Common myeloid progenitor, CD34-positive (primary cell): Measurements from ENCODE around the gene CCN6.

Experiments
- CTCF ChIA-PET: fragments of 350-600 bp; sonication (Branson Sonifier 250); formaldehyde crosslinking; loops from one replicate; lab custom pipeline; 2021; ENCODE audit warnings: antibody characterized with exemption; lab: Charles Lee
- POLR2A ChIA-PET: fragments of 350-600 bp; sonication (Branson Sonifier 250); formaldehyde crosslinking; loops from one replicate; lab custom pipeline; 2021; ENCODE audit warnings: antibody characterized with exemption; lab: Charles Lee
- DNase-seq, 3 donors: peaks; one replicate each; pipeline versions ENCODE4 v3.0.0 to v3.0.0-alpha.2; 2013
- H3K27ac ChIP-seq, 2 experiments: 1 replicate in 1 of 2; 2 replicates in 1 of 2; pipeline ENCODE4 v1.7.0; 2013; ENCODE audit warnings: inconsistent platforms in 2 of 2, low read length in 2 of 2, mild to moderate bottlenecking in 2 of 2, low read depth in 1 of 2, moderate library complexity in 1 of 2; ENCODE audit not compliant: severe bottlenecking in 2 of 2, insufficient read depth in 1 of 2, poor library complexity in 1 of 2
- H3K27me3 ChIP-seq, 5 experiments: replicated peaks in 2 of 5; 1 replicate in 3 of 5; 2 replicates in 2 of 5; pipeline versions ENCODE4 v1.6.1 to v1.7.0; 2013; ENCODE audit warnings: low read length in 4 of 5, mild to moderate bottlenecking in 2 of 5, moderate library complexity in 2 of 5, inconsistent platforms in 1 of 5; ENCODE audit not compliant: insufficient read depth in 5 of 5, control insufficient read depth in 4 of 5
- H3K36me3 ChIP-seq, 4 experiments: 1 replicate in 2 of 4; 2 replicates in 2 of 4; pipeline versions ENCODE4 v1.6.1 to v1.7.0; 2013; ENCODE audit warnings: low read length in 3 of 4, control low read depth in 1 of 4, mild to moderate bottlenecking in 1 of 4; ENCODE audit not compliant: control insufficient read depth in 4 of 4, insufficient read depth in 4 of 4
- H3K4me1 ChIP-seq, 4 experiments: 1 replicate in 3 of 4; 2 replicates in 1 of 4; pipeline versions ENCODE4 v1.6.1 to v1.7.1; 2013; ENCODE audit warnings: low read length in 3 of 4, mild to moderate bottlenecking in 3 of 4, control low read depth in 1 of 4, inconsistent platforms in 1 of 4, moderate library complexity in 1 of 4; ENCODE audit not compliant: control insufficient read depth in 4 of 4, insufficient read depth in 4 of 4; ENCODE audit errors: control extremely low read depth in 1 of 4
- H3K4me3 ChIP-seq, 7 experiments: 1 replicate in 4 of 7; 2 replicates in 3 of 7; pipeline versions ENCODE4 v1.5.1 to v1.7.0; 2013; ENCODE audit warnings: mild to moderate bottlenecking in 7 of 7, low read length in 6 of 7, moderate library complexity in 6 of 7, inconsistent platforms in 2 of 7, low read depth in 2 of 7, control low read depth in 1 of 7; ENCODE audit not compliant: insufficient read depth in 4 of 7, control insufficient read depth in 1 of 7; ENCODE audit errors: extremely low read depth in 1 of 7
- H3K9me3 ChIP-seq, 5 experiments: 1 replicate in 4 of 5; 2 replicates in 1 of 5; pipeline versions ENCODE4 v1.6.1 to v1.7.1; 2013; ENCODE audit warnings: low read length in 4 of 5, mild to moderate bottlenecking in 2 of 5, inconsistent platforms in 1 of 5, low read depth in 1 of 5, moderate library complexity in 1 of 5; ENCODE audit not compliant: control insufficient read depth in 4 of 5, insufficient read depth in 2 of 5; ENCODE audit errors: control extremely low read depth in 1 of 5
- WGBS: methylation state at CpG from one replicate; pipeline ENCODE4 v1.1.5; 2013; ENCODE audit not compliant: insufficient coverage; 5-methylcytosine and 5-hydroxymethylcytosine counted together

The CCN6 gene

DNA sequence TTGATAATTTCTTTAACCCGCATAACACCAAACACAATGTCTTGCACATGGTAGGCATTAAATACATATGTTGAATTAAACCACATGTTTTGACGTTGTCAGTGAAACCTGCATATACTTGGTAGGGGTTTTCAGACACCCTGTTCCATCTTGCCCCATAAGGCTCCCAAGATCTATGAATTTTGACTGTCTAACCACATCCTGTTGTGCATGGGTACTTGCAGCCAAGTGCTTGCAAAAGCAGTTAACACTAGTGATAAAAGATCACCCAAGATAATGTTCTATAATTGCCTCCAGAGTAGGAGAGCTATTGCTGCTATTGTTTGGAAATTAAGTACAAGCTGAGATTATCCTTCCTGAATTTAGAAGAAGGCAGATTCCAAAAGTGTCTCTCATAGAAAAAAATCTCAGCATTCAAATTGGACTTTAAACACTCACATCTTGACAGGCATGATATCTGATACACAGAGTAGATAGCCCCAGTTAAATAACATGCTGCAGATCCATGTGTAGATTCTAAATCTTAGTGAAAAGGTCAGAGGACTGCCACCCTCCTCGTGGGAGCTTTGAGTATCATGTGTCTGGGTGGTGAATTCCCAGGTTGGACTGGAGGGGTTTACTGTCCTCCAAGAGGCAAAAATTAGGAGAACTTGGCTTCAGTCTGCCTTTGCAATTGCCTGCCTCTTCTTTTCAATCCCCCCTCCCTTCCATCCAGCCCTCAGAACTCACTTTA, 25.8 kb upstream of the CCN6 start:
- 0% methylated on average over 1 of the region's 3 CpGs for WGBS
- no peaks in the 10 kb centered on the region for H3K27me3 ChIP-seq
- peak in 2 of 3 donors; percentile 56 to 72 for DNase-seq
- ChIA-PET CTCF (interaction anchor here (0.7 to 4.7 kb wide), 24 partner anchors 10 to 381 kb away, joined by 3 to 34 read pairs (median 3); partner anchors contain the start of genes FAM229B and TUBE1), POLR2A (no interaction called here)
- peaks cover 7 to 18% (median 8%) of the 10 kb centered on the region in 4 experiments for H3K4me1 ChIP-seq
- H3K36me3 ChIP-seq, result no peaks in the 10 kb centered on the region
- no peak overlapping the region for H3K4me3 ChIP-seq
- no peak overlapping the region for H3K27ac ChIP-seq
- peaks cover 0 to 5% (median 0%) of the 10 kb centered on the region in 5 experiments for H3K9me3 ChIP-seq

DNA sequence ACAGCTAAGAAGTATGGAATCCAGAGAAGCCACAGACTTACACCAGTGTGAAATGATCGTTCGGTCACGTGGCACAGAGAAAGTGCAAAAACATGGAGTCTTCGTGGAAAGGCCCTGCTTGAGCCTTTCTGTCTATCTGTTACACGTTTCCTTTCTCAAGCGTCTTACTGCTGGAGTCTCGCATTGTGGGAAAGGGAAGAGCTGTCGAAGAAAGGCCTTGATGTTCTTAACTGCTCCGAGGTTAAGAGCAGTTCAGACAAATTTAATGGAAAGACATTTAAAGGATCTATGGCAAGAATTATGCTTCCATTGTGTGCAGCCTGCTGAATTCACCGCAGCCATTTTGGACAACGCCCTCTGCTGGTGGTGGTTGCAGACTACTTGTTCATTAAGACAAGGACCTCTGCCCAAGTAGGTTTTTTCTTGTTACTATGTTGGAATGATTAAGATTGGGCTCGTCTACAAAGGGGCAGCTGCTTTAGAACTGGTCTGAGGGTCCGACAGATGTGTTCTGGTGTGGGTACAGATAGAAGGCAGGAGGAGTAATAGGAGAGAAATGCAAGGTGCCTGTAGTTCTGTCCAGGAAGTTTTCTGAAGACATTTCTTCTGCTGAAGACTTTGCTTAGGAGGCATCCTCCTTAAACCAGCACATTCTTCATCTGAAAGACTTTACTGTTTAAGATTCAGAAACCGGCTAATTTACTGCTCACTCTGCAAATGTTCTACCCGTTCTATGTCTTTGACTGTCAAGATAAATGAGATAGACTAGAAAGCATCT, 24.7 kb upstream of the CCN6 start:
- DNase-seq, result peak; percentile 73 to 85 (median 81)
- peaks cover 0 to 2% (median 0%) of the 10 kb centered on the region in 5 experiments for H3K9me3 ChIP-seq
- no peak overlapping the region for H3K27ac ChIP-seq
- H3K4me1 ChIP-seq, result peaks cover 7 to 18% (median 8%) of the 10 kb centered on the region in 4 experiments
- no peaks in the 10 kb centered on the region for H3K36me3 ChIP-seq
- no peak overlapping the region for H3K4me3 ChIP-seq
- ChIA-PET POLR2A (no interaction called here), CTCF (interaction anchor here (0.7 to 4.7 kb wide), 19 partner anchors 11 to 382 kb away, joined by 3 to 34 read pairs (median 3); partner anchors contain the start of genes FAM229B and TUBE1)
- 82% methylated on average over 15 of the region's 15 CpGs for WGBS
- no peaks in the 10 kb centered on the region for H3K27me3 ChIP-seq

DNA sequence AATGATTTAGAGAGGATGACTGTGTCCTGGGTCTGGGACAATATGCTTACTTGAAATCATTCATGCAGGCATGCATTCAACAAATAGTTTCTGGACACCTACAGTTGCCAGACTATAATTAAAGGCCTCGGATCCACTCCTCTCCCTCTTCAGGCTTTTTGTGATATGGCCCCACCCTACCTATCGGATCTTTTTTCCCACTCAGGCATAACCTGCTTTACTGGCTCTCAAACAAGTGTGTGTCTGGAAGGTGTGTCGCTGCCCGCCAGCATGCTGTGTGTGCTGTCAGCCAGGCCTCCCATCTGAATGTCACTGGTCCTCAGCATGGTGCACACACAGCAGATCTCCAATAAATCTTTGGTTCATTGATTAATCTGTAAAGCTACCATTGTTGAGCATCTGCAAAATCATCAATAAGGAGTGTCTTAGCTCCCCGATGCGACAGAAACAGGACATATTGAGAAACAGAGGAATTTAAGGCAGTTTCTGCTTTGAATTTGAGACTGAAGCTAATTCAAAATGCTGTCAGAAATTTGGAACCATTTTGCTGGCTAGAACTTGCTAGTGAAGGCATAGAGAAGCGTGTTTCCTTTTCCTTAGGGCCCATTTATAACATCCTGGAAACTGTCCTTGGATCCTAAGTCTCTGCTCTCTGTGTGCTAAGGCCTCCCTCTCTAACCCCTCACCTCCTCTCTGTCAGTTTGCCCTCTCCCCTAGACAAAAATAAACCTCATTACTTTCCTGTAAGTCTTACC, 23.5 kb upstream of the CCN6 start:
- WGBS, result 98% methylated on average over 7 of the region's 7 CpGs
- no peak for DNase-seq
- no peaks in the 10 kb centered on the region for H3K9me3 ChIP-seq
- H3K27me3 ChIP-seq, result no peaks in the 10 kb centered on the region
- H3K27ac ChIP-seq, result no peak overlapping the region
- no peaks in the 10 kb centered on the region for H3K36me3 ChIP-seq
- peaks cover 7 to 18% (median 8%) of the 10 kb centered on the region in 4 experiments for H3K4me1 ChIP-seq
- no peak overlapping the region for H3K4me3 ChIP-seq
- POLR2A ChIA-PET, result no interaction called here
- CTCF ChIA-PET, result no interaction called here

DNA sequence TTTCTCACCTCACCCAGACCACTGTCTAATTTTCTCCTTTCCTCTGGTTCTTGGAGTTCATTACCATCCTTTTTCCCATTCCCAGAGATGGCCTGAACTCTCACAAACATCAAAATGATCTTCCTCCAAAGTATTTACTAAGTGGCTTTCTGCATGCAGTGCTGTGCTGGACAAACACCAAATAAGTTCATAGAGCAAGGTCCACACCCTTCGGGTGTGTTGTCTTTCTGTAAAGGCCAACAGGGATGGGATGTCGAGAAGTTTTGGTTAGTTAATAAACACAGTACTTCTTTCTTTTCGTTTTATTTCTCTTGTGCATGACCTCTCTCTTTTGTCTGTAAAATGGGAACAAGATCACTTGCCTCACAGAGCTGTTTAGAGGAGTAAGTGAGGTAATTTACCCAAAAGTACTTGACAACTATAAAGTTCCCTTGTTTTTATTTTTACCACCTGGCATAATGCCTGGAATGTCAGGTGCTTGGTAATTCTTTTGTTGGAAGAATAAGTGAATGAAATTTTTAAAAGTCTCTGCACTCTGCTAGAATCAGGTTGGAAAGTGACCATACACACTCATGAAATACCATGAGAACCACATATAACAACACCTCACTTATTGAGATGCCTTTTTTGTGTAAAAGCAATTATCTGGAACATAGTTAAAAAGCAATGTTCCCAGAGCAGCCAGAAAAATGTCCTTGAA, 22.8 kb upstream of the CCN6 start:
- ChIA-PET POLR2A (interaction anchor here (0.7 kb wide), 1 partner anchor 694 kb away, joined by 3 read pairs; no protein-coding TSS in a partner anchor), CTCF (interaction anchor here (1.2 to 1.8 kb wide), 2 partner anchors 9 to 11 kb away, joined by 3 to 8 read pairs; no protein-coding TSS in a partner anchor)
- Histone ChIP-seq H3K4me1 (peaks cover 7 to 18% (median 8%) of the 10 kb centered on the region in 4 experiments), H3K4me3 (no peak overlapping the region), H3K9me3 (no peaks in the 10 kb centered on the region), H3K36me3 (no peaks in the 10 kb centered on the region), H3K27me3 (no peaks in the 10 kb centered on the region), H3K27ac (no peak overlapping the region)
- 100% methylated on average over 1 of the region's 3 CpGs for WGBS
- no peak for DNase-seq

DNA sequence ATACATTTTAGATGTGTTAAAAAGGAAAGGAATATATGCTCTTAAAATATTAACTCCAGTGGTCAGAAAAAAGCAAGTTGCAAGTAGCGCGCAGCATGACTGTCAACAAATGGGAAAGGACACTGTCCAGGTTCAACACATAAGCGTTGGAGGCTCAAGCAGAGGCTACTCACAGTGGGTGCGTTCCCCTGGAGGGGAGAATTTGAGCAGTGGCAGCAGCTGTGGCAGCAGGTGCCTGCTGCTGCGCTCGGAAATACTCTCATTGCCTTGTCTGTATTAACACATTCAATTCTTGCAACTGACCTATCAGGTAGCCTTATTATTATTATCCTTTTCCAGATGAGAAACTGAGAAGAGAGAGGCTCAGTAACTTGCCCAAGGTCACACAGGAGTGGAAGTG, 21.9 kb upstream of the CCN6 start:
- no peaks in the 10 kb centered on the region for H3K36me3 ChIP-seq
- DNase-seq, result no peak
- no peak overlapping the region for H3K27ac ChIP-seq
- no peak overlapping the region for H3K4me3 ChIP-seq
- no peaks in the 10 kb centered on the region for H3K9me3 ChIP-seq
- H3K4me1 ChIP-seq, result peaks cover 7 to 18% (median 8%) of the 10 kb centered on the region in 4 experiments
- CTCF ChIA-PET, result interaction anchor here (0.6 to 1.8 kb wide), 4 partner anchors 8 to 1470 kb away, joined by 3 to 8 read pairs (median 4); no protein-coding TSS in a partner anchor
- POLR2A ChIA-PET, result no interaction called here
- H3K27me3 ChIP-seq, result no peaks in the 10 kb centered on the region
- WGBS, result 93% methylated on average over 4 of the region's 6 CpGs

DNA sequence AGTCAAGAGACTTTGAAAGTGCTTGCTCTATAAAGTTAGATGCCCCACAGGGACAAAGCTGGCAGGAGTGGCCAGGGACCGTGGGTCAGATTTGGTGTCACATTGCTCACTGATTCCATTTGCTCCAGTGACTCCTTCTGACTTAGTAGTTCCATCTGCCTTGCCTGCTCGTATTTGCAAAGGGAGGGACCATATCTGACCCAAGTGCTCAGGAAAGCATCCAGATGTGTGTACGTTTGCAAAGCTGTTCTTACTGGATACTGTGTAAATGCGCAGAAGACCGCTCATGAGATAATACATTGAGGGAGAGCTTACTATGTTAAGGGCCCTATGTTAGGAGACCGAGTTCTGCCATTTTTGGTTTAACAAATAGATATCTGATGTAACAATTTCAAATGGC, 21.2 kb upstream of the CCN6 start:
- H3K27ac ChIP-seq, result no peak overlapping the region
- H3K27me3 ChIP-seq, result no peaks in the 10 kb centered on the region
- no peak for DNase-seq
- H3K9me3 ChIP-seq, result no peaks in the 10 kb centered on the region
- WGBS, result 98% methylated on average over 5 of the region's 6 CpGs
- peaks cover 7 to 12% (median 7%) of the 10 kb centered on the region in 4 experiments for H3K4me1 ChIP-seq
- ChIA-PET POLR2A (no interaction called here), CTCF (interaction anchor here (1.3 to 1.8 kb wide), 2 partner anchors 10 to 324 kb away, joined by 5 to 8 read pairs; no protein-coding TSS in a partner anchor)
- no peak overlapping the region for H3K4me3 ChIP-seq
- no peaks in the 10 kb centered on the region for H3K36me3 ChIP-seq
